GM23248 (cell line): ENCODE results near the gene GGT6. TPM values are rescaled to one million over a fixed set of nuclear protein-coding genes. Genes with fewer than 3 reads are reported as not detected.
"Not testable (repeated sequence)": the region's sequence is repeated elsewhere in the genome, so short reads cannot be mapped to it uniquely, and the experiment has no call there.

Experiments used
- DNase-seq: peaks from one replicate; pipeline ENCODE4 v3.0.0-alpha.2; 2015
- H2AFZ ChIP-seq: fragments of 200-600 bp; sonication (generic); 2 replicates; pipeline ENCODE4 v1.6.1; 2016; ENCODE audit warnings: antibody characterized with exemption
- H3F3A ChIP-seq: fragments of 200-600 bp; sonication (generic); 2 replicates; pipeline ENCODE4 v1.6.1; 2016; ENCODE audit warnings: mild to moderate bottlenecking, antibody characterized with exemption, mixed run types; ENCODE audit not compliant: insufficient read depth
- H3K27ac ChIP-seq: fragments of 200-600 bp; sonication (generic); 2 replicates; pipeline ENCODE4 v1.5.1; 2016; ENCODE audit warnings: mild to moderate bottlenecking
- H3K27me3 ChIP-seq: fragments of 200-600 bp; sonication (generic); replicated peaks from 2 replicates; pipeline ENCODE4 v1.6.1; 2016; ENCODE audit warnings: mild to moderate bottlenecking; ENCODE audit not compliant: insufficient read depth
- H3K36me3 ChIP-seq: fragments of 200-600 bp; sonication (generic); 2 replicates; pipeline ENCODE4 v1.6.1; 2016; ENCODE audit warnings: low read depth, mild to moderate bottlenecking
- H3K4me1 ChIP-seq: fragments of 200-600 bp; sonication (generic); 2 replicates; pipeline ENCODE4 v1.6.1; 2016; ENCODE audit warnings: mild to moderate bottlenecking; ENCODE audit not compliant: insufficient read depth
- H3K4me2 ChIP-seq: fragments of 200-600 bp; sonication (generic); one replicate; pipeline ENCODE4 v1.6.1; 2016; ENCODE audit warnings: mild to moderate bottlenecking; ENCODE audit not compliant: unreplicated experiment
- H3K4me3 ChIP-seq: fragments of 200-600 bp; sonication (generic); 2 replicates; pipeline ENCODE4 v1.5.1; 2016; ENCODE audit warnings: mild to moderate bottlenecking
- H3K79me2 ChIP-seq: fragments of 200-600 bp; sonication (generic); 2 replicates; pipeline ENCODE4 v1.6.1; 2016; ENCODE audit warnings: mild to moderate bottlenecking; ENCODE audit not compliant: insufficient read depth
- H3K9ac ChIP-seq: fragments of 200-600 bp; sonication (generic); 2 replicates; pipeline ENCODE4 v1.6.1; 2016; ENCODE audit warnings: mild to moderate bottlenecking
- H3K9me2 ChIP-seq: fragments of 200-600 bp; sonication (generic); 2 replicates; pipeline ENCODE4 v1.6.1; 2016; ENCODE audit warnings: mixed run types, mild to moderate bottlenecking, moderate library complexity; ENCODE audit not compliant: insufficient read depth
- H3K9me3 ChIP-seq: fragments of 200-600 bp; sonication (generic); one replicate; pipeline ENCODE4 v1.6.1; 2017; ENCODE audit warnings: low read depth
- H4K20me1 ChIP-seq: fragments of 200-600 bp; sonication (generic); 2 replicates; pipeline ENCODE4 v1.6.0; 2016; ENCODE audit not compliant: insufficient read depth
- EZH2 ChIP-seq: fragments of 200-600 bp; sonication (generic); IDR thresholded peaks from 2 replicates; pipeline ENCODE4 v1.6.1; 2018; ENCODE audit warnings: antibody characterized with exemption, mild to moderate bottlenecking; ENCODE audit not compliant: insufficient read depth, poor library complexity, severe bottlenecking
- EZH2phosphoT487 ChIP-seq: fragments of 200-600 bp; sonication (generic); IDR thresholded peaks from 2 replicates; pipeline ENCODE4 v1.6.1; 2018; ENCODE audit warnings: antibody characterized with exemption, moderate library complexity, mild to moderate bottlenecking, low read depth; ENCODE audit not compliant: insufficient read depth
- WGBS, 2 experiments: methylation state at CpG; one replicate each; pipeline ENCODE4 v1.1.6; 2015 to 2017; ENCODE audit warnings: low lambda C conversion rate in 2 of 2, low coverage in 1 of 2; ENCODE audit errors: missing lambda C conversion rate in 2 of 2; 5-methylcytosine and 5-hydroxymethylcytosine counted together
- in situ Hi-C: fragments of 300-500 bp; cut with MboI; formaldehyde crosslinking; loops from 2 replicates; pipeline ENCODE4 v1.15.0; 2020
- polyA plus RNA-seq: library from polyadenylated mRNA; unstranded; fragments of >200 nt; fragmentation: Nextera tagmentation; extraction: Ambion mirVana; gene quantifications from 2 replicates; pipeline ENCODE4 v1.2.1, GENCODE V29; 2016
- total RNA-seq: library from RNA; depleted of rRNA; stranded (reverse); fragments of >200 nt; shearing (Covaris generic); gene quantifications from 2 replicates; pipeline ENCODE4 v1.2.3, GENCODE V29; 2014

Gene GGT6
- total and polyA plus RNA-seq, 2 experiments from 2014 or later: not detected

DNA sequence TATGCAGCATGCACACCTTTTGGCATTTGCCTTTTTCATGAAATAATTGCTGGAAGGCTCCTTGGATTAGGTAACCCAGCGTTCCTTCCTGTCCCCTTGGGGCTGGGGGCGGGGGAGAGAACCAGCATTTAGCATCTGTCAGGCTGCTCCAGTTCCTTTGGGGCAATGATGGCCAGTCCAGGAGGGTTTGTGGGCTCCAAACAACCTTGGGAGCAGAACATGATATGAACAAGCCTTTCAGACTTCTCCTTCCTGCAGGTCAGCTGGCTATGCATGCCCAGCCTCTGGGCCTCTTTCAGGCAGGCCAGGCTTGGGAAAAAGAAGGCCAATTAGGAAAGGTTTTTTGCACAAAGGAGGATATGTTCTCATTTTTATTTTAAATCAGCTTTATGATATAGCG lies 22.8 kb upstream of the GGT6 start:
- H3K4me2 ChIP-seq: no peak overlapping the region
- no peak overlapping the region for H3K27ac ChIP-seq
- no peak overlapping the region for H3K4me3 ChIP-seq
- H3K9me2 ChIP-seq: no peaks in the 10 kb centered on the region
- no peaks in the 10 kb centered on the region for H3K4me1 ChIP-seq
- no peaks in the 10 kb centered on the region for H3K9me3 ChIP-seq
- 49 to 70% methylated on average over 3 of the region's 3 CpGs for WGBS, 2 experiments
- TF ChIP-seq EZH2 (no peak), EZH2phosphoT487 (no peak)
- no peak for DNase-seq
- no peaks in the 10 kb centered on the region for H3K36me3 ChIP-seq
- no peaks in the 10 kb centered on the region for H3F3A ChIP-seq
- no peaks in the 10 kb centered on the region for H4K20me1 ChIP-seq
- in situ Hi-C loops: no loop called here
- no peak overlapping the region for H2AFZ ChIP-seq
- no peaks in the 10 kb centered on the region for H3K79me2 ChIP-seq
- peaks cover 42% of the 10 kb centered on the region for H3K27me3 ChIP-seq
- no peak overlapping the region for H3K9ac ChIP-seq

DNA sequence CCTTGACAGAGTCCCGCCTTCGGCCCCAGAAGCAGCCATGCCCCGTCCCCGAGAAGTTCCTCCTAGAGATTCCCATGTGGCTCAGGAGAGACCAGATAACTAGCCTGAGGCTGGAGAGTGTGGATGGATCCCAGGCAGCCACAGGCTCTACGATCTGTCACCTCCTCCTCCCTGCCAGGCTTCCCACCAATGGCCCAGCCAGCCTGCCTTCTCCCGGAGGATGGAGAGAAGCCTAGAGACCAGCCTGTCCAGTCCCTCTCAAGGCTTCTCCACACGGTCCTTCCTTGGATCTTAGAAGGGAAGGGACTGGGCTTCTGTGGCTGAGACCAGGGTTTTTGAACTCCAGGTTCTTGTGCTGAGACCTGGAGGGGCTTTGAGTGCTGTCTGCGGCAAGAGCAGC lies 22.3 kb upstream of the GGT6 start:
- Histone ChIP-seq H3K9ac (no peak overlapping the region), H3K4me1 (no peaks in the 10 kb centered on the region), H3K9me2 (no peaks in the 10 kb centered on the region), H3K36me3 (no peaks in the 10 kb centered on the region), H4K20me1 (no peaks in the 10 kb centered on the region), H3F3A (no peaks in the 10 kb centered on the region), H3K4me2 (no peak overlapping the region), H3K9me3 (no peaks in the 10 kb centered on the region), H2AFZ (no peak overlapping the region), H3K79me2 (no peaks in the 10 kb centered on the region), H3K4me3 (no peak overlapping the region), H3K27ac (no peak overlapping the region), H3K27me3 (peaks cover 42% of the 10 kb centered on the region)
- TF ChIP-seq EZH2 (no peak), EZH2phosphoT487 (no peak)
- DNase-seq: no peak
- in situ Hi-C loops: no loop called here
- 61 to 63% methylated on average over 8 of the region's 8 CpGs for WGBS, 2 experiments

DNA sequence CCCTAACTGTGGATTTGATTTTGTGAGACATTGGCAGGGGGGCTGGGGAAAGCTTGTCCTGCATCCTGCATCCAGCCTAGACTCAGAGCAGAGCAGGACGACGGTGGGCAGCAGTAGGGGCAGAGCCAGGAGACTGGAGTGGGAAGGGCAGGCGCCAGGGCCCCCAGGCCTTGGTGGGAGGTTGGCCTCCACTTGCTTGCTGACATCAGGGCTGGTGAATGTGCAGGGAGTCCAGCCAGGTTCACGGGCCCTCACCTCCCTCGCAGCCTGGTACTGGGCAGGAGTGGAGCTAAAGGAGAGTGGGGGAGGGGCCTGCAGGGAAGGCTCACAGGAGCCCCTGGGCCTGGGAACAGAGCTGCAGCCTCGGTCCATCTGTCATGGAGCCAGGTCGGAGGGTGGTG lies 21.7 kb upstream of the GGT6 start:
- Histone ChIP-seq H3K79me2 (no peaks in the 10 kb centered on the region), H3K9ac (no peak overlapping the region), H3K27me3 (peaks cover 37% of the 10 kb centered on the region), H3K9me3 (no peaks in the 10 kb centered on the region), H3F3A (no peaks in the 10 kb centered on the region), H3K9me2 (no peaks in the 10 kb centered on the region), H4K20me1 (no peaks in the 10 kb centered on the region), H3K4me2 (no peak overlapping the region), H3K4me3 (no peak overlapping the region), H3K4me1 (no peaks in the 10 kb centered on the region), H3K36me3 (no peaks in the 10 kb centered on the region), H2AFZ (no peak overlapping the region), H3K27ac (no peak overlapping the region)
- 47 to 49% methylated on average over 7 of the region's 7 CpGs for WGBS, 2 experiments
- in situ Hi-C loops: no loop called here
- DNase-seq: no peak
- TF ChIP-seq EZH2phosphoT487 (no peak), EZH2 (no peak)

DNA sequence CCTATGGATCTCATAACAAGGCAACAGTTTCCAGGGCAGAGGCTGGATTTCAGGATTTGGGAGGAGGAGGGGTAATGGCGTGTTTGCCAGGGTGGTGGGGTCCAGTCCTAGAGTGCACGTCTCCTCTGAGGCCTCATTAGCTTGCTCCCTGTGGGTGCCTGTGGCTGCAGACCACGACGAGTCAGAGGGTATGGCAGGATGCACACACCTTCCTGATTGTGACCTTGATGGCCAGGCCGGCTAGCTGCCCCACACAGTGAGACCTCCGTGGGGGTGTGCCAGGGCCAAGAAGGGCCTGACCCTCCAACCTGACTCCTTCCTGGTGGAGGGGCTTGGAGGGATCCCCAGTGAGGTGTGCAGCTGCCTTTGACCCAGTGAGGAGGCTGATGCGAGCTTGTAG lies 19.9 kb upstream of the GGT6 start:
- Histone ChIP-seq H3F3A (no peaks in the 10 kb centered on the region), H3K4me2 (no peak overlapping the region), H3K27ac (no peak overlapping the region), H2AFZ (no peak overlapping the region), H3K9me3 (no peaks in the 10 kb centered on the region), H3K4me1 (no peaks in the 10 kb centered on the region), H3K9ac (no peak overlapping the region), H3K36me3 (no peaks in the 10 kb centered on the region), H3K9me2 (no peaks in the 10 kb centered on the region), H3K27me3 (peaks cover 21% of the 10 kb centered on the region), H4K20me1 (no peaks in the 10 kb centered on the region), H3K4me3 (no peak overlapping the region), H3K79me2 (no peaks in the 10 kb centered on the region)
- TF ChIP-seq EZH2phosphoT487: no peak
- TF ChIP-seq EZH2: no peak
- no peak for DNase-seq
- WGBS, 2 experiments: 37% methylated on average over 7 of the region's 7 CpGs
- in situ Hi-C loops: no loop called here

DNA sequence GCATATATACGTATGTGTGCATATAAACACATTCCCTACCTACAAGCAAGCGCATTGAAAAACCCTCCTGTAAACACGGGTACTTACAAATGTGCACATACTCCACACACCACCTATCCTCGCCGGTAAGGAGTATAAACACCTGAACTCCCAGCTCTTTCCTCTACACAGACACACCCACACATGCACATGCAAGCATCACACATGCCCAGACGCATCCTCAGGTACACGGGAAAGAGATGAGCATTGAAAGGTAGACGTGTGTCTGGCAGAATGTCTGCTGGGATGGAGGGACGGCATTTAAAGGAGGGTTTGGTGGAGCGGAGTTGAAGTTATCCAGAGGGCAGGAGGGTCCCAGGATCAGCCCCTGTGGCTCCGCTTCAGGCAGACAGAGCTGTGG lies 19.3 kb upstream of the GGT6 start:
- Histone ChIP-seq H3K9me2 (no peaks in the 10 kb centered on the region), H4K20me1 (no peaks in the 10 kb centered on the region), H3K36me3 (no peaks in the 10 kb centered on the region), H3K79me2 (no peaks in the 10 kb centered on the region), H3K27ac (no peak overlapping the region), H3K9ac (no peak overlapping the region), H3K4me2 (no peak overlapping the region), H3K4me1 (no peaks in the 10 kb centered on the region), H3K27me3 (peaks cover 17% of the 10 kb centered on the region), H2AFZ (no peak overlapping the region), H3F3A (no peaks in the 10 kb centered on the region), H3K9me3 (no peaks in the 10 kb centered on the region), H3K4me3 (no peak overlapping the region)
- WGBS, 2 experiments: 73 to 78% methylated on average over 11 of the region's 11 CpGs
- DNase-seq: no peak
- in situ Hi-C loops: no loop called here
- no peak for TF ChIP-seq EZH2

DNA sequence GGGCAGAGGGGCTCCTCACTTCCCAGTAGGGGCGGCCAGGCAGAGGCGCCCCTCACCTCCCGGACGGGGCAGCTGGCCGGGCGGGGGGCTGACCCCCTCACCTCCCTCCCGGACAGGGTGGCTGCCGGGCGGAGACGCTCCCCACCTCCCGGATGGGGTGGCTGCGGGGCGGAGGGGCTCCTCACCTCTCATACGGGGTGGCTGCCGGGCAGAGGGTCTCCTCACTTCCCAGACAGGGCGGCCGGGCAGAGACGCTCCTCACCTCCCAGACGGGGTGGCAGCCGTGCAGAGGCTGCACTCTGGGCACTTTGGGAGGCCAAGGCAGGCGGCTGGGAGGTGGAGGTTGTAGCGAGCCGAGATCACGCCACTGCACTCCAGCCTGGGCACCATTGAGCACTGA lies 18.0 kb upstream of the GGT6 start:
- H3K36me3 ChIP-seq, H3F3A ChIP-seq, H3K9ac ChIP-seq, H3K4me3 ChIP-seq, DNase-seq, H2AFZ ChIP-seq, in situ Hi-C loops, H3K4me2 ChIP-seq, H4K20me1 ChIP-seq, H3K9me2 ChIP-seq, H3K27ac ChIP-seq, H3K9me3 ChIP-seq, H3K4me1 ChIP-seq, H3K79me2 ChIP-seq: not testable (repeated sequence)
- H3K27me3 ChIP-seq: peaks cover 10% of the 10 kb centered on the region
- 60 to 82% methylated on average over 1 to 21 of the region's 24 CpGs for WGBS, 2 experiments
